HAP-1 (cell line): ENCODE data around the gene NBPF4.
"Not testable (repeated sequence)": the region's sequence is repeated elsewhere in the genome, so short reads cannot be mapped to it uniquely, and the experiment has no call there.

Experiments
- DNase-seq, 2 experiments: peaks; one replicate each; pipeline ENCODE4 v3.0.0-alpha.2; 2016 to 2020; ENCODE audit warnings: low spot score in 2 of 2
- H3K27me3 ChIP-seq: fragments of 250-450 bp; sonication (Bioruptor Pico); 2 replicates; pipeline ENCODE4 v1.5.1; 2020; ENCODE audit warnings: low read depth, mild to moderate bottlenecking, moderate library complexity
- H3K36me3 ChIP-seq: fragments of 250-450 bp; sonication (Bioruptor Pico); replicated peaks from 2 replicates; pipeline ENCODE4 v1.5.1; 2020; ENCODE audit warnings: mild to moderate bottlenecking
- H3K4me1 ChIP-seq: fragments of 250-450 bp; sonication (Bioruptor Pico); 2 replicates; pipeline ENCODE4 v1.5.1; 2020; ENCODE audit warnings: mild to moderate bottlenecking
- H3K4me3 ChIP-seq: fragments of 250-450 bp; sonication (Bioruptor Pico); 2 replicates; pipeline ENCODE4 v1.5.1; 2020; ENCODE audit warnings: mild to moderate bottlenecking, moderate library complexity
- H3K9me3 ChIP-seq: fragments of 250-450 bp; sonication (Bioruptor Pico); 2 replicates; pipeline ENCODE4 v1.5.1; 2020; ENCODE audit warnings: mild to moderate bottlenecking, moderate library complexity
- in situ Hi-C: fragments of 300-500 bp; cut with MboI; formaldehyde crosslinking; loops from 3 replicates; pipeline ENCODE4 v1.14.3; 2020; ENCODE audit warnings: low sequenced_read_pairs, inconsistent platforms, mixed read lengths

Gene NBPF4, protein sequence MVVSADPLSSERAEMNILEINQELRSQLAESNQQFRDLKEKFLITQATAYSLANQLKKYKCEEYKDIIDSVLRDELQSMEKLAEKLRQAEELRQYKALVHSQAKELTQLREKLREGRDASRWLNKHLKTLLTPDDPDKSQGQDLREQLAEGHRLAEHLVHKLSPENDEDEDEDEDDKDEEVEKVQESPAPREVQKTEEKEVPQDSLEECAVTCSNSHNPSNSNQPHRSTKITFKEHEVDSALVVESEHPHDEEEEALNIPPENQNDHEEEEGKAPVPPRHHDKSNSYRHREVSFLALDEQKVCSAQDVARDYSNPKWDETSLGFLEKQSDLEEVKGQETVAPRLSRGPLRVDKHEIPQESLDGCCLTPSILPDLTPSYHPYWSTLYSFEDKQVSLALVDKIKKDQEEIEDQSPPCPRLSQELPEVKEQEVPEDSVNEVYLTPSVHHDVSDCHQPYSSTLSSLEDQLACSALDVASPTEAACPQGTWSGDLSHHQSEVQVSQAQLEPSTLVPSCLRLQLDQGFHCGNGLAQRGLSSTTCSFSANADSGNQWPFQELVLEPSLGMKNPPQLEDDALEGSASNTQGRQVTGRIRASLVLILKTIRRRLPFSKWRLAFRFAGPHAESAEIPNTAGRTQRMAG

DNA sequence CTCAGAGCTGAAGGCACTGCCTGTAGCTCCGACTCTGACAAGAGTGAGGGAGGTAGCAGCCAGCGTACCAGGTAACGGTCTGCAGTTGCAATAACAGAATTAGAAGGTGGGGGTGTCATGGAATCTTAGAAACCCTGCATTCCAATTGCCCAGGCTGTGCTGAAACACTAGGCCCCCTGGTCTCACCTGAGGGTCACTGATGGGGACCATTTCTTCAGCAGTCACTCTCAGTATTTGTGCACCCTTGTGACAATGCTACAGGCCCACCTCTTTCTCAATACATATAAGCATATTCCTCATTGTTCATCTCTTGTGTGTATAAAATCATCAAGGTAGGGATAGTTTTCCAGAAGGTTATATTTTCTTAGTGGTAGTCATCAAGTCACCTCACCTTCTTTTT is at the start of gene NBPF4:
NBPF4 (minus strand) TSS at position 101 of the 400 bp plus-strand sequence. CDS start 315 bp downstream, outside the sequence.
- H3K4me1 ChIP-seq, H3K4me3 ChIP-seq, in situ Hi-C loops, H3K9me3 ChIP-seq, H3K27me3 ChIP-seq, H3K36me3 ChIP-seq, DNase-seq: not testable (repeated sequence)

DNA sequence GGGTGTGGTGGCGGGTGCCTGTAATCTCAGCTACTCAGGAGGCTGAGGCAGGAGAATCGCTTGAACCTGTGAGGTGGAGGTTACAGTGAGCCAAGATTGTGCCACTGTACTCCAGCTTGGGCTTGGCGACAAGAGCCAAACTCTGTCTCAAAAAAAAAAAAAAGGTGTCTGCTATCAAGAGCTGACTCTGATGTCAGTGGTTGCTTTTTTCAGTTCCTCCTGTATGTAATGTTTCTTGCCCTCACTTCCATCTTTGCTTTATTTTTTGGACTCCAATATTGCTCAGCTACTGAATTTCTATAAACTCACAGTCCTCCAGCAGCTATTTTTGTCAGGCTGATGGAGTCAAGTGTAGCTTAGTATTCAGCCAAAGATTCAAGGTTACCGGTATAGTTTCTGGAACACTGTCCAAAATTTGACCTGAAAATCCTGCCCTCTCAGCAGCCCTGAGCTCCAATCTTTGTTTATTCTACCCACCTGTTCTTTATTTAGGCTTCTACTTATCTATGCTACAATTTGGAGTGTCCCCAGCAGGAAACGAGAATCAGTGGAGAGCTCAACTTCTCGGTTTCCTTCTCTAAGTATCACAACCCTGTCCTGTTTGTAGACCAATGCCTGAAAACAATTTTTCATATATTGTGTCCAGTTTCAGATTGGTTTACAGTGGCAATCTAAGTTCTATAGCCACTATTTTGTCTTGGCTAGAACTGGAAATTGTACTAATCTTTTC is 38.8 kb upstream of the NBPF4 start:
- in situ Hi-C loops, H3K4me1 ChIP-seq, H3K9me3 ChIP-seq, DNase-seq, H3K4me3 ChIP-seq, H3K27me3 ChIP-seq, H3K36me3 ChIP-seq: not testable (repeated sequence)

DNA sequence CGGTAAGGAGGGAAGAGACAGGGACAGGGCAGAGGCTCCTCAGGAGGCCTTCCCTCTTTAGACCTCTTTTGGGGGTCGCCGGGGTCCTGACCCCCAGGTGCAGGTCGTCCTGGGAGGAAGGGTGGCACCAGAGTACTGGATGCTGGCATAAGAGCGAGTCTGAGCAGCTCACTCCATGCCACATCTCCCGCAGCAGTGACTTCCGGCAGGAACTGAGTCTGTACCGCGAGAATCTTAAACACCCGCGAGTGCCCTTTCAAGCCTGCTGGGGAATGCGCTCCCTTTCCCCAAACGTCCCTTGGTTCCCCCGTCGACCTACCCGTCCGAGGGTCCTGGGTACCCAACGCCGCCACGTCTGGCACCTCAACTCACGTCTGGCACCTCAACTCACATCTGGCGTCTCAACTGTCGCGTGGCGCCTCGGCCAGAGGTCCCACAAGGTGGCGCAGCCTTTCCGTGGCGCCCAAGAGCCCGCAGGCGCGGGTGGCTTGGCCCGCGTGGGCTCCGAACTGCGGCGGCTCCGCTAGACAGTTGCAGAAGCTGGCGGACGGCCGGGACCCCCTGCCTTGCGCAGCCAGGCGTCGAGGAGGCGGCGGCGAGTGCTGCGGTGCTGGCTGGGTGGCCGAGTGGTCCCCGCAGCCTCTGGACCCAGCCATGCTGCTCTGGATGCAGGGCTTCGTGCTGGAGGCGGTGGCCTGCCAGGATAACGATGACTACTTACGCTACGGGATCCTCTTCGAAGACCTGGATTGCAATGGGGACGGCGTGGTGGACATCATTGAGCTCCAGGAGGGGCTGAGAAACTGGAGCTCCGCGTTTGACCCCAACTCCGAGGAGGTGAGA is 28.8 kb upstream of the NBPF4 start:
- H3K4me1 ChIP-seq, H3K9me3 ChIP-seq, H3K27me3 ChIP-seq, H3K36me3 ChIP-seq, in situ Hi-C loops, H3K4me3 ChIP-seq, DNase-seq: not testable (repeated sequence)

DNA sequence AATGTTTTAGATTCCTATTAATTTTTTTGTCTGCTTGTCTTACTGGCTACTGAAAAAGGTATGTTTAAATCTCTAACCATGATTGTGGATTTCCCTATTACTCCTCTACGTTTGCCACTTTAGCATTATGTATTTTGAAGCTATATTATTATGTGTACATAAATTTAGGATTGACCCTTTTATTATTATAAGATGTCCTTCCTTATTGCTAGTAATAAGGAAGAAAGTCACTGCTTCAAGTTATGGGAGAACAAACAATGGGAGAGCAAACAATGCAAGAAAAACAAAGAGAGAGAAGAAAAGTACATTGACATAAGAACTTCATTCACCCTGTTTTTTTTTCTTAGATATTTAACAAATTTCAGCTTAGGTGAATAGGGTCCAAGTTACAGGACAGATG is 23.2 kb upstream of the NBPF4 start:
- H3K9me3 ChIP-seq, DNase-seq, H3K4me1 ChIP-seq, H3K36me3 ChIP-seq, in situ Hi-C loops, H3K27me3 ChIP-seq, H3K4me3 ChIP-seq: not testable (repeated sequence)

DNA sequence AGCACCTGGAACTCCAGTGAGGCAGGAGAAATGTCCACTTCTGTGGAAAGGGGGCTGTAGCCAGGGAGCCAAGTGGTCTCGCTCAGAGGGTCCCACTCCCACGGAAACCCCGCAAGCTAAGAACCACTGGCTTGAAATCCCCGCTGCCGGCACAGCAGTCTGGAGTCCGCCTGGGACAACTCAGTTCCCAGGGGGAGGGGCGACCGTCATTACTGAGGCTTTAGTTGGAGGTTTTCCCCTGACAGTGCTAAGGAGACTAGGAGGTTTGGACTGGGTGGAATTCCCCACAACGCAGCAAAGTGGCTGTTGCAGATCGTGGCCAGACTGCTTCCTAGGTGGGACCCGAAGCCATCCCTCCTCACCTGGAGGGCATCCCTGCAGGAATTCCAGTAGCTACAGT is 18.1 kb upstream of the NBPF4 start:
- H3K4me1 ChIP-seq, result not testable (repeated sequence)

DNA sequence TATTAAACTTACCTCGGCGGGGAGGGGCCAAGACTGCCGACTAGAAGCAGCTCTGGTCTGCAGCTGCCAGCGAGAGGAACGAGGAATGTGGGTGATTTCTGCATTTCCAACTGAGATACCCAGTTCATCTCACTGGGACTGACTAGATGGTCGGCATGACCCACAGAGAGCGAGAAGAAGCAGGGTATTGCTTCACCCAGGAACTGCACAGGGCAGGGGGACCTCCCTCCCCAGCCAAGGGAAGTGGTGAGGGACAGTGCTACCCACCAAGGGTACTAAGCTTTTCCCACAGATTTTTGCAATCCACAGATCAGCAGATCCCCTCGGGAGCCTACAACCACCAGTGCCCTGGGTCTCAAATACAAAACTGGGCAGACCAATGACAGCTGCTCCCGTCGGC is 17.6 kb upstream of the NBPF4 start:
- H3K27me3 ChIP-seq, H3K4me1 ChIP-seq, DNase-seq, H3K9me3 ChIP-seq, in situ Hi-C loops, H3K36me3 ChIP-seq, H3K4me3 ChIP-seq: not testable (repeated sequence)

More for the DNA sequence above, 18.1 kb upstream of the NBPF4 start:
- H3K36me3 ChIP-seq, in situ Hi-C loops, DNase-seq, H3K27me3 ChIP-seq, H3K4me3 ChIP-seq, H3K9me3 ChIP-seq: not testable (repeated sequence)

DNA sequence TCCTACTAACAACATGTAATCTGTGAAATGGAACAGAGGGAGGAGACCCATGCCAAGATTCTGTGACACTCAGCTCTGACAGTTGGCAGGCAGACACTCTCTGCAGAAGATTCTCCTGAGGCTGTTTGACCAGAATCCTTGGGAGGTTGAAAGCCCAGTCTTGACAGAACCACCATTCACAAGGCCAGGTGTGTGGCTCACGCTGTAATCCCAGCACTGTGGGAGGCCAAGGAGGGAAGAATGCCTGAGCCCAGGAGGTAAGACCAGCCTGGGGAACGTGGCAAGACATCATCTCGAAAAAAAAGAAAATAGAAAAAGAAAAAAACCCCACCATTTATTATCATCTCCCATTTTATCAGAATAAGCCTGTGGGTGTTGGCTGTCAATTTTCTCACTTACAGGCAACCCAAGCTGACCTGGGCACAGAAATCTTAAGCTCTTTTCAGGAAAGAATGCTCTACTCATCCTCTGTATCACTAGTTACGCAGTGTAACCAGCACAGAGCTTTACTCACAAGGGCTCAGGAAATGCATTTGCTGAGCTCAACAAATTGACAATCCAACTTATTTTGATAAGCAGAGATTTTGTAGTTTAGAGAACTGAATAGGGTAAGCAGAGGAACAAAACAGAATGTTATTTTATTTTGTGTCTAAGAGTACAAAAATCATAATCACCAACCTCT is 16.8 kb upstream of the NBPF4 start:
- H3K9me3 ChIP-seq, H3K4me1 ChIP-seq, H3K4me3 ChIP-seq, in situ Hi-C loops, H3K27me3 ChIP-seq, H3K36me3 ChIP-seq, DNase-seq: not testable (repeated sequence)

DNA sequence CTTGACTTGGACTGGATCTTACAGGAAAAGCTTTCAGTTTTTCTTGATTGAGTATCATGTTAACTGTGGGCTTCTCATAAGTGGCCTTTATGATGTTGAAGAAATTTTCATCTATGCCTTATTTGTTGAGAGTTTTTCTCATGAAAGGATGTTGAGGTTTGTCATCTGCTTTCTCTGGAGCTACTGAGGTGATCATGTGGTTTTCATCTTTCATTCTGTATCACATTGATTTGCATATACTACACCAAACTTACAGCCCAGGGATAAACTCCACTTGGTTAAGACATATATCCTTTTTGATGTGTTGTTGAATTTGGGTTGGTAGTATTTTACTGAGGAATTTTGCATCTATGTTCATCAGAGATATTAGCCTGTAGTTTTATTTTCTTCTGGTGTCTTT is 11.6 kb upstream of the NBPF4 start:
- H3K36me3 ChIP-seq, in situ Hi-C loops, H3K4me3 ChIP-seq, H3K4me1 ChIP-seq, H3K9me3 ChIP-seq, H3K27me3 ChIP-seq, DNase-seq: not testable (repeated sequence)

DNA sequence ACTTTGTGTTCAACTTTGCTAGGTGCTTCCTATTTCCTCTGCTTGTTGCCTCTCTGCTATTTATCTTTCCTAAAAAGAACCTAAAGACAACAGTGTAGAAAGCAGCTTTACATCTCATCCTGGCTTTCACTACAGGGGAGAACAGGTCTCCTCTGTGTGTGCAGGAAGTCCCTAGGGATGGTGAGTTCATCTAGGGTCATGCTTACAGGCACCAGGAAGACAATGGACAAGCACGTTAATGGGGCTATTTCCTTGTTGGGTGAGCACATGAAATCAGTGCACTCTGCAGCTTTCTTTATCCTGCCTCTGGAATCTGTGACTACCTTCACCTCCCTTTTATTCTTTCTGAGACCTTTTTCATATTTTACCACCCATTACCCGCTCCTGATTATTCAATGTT is 4.5 kb downstream of the NBPF4 start:
- H3K4me3 ChIP-seq, H3K9me3 ChIP-seq, H3K4me1 ChIP-seq, H3K27me3 ChIP-seq, in situ Hi-C loops, DNase-seq, H3K36me3 ChIP-seq: not testable (repeated sequence)

DNA sequence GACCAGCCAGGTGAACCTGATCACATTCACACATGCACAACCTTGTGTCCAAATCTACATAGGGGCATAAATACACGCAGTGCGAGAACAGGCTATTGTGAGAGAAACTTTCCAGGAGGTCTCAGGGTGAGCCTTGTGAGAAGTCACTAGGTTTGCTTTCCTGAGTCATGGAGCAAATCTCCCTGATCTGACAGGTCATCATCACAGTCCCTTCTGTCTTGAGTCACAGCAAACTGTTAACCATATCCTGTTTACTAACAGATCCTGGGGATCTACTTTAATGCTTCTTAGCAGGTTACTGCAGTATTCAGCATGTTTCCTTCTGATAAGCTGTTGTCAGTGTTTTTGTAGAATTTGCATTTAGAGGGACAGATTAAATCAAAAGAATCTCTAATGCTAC is 8.6 kb downstream of the NBPF4 start:
- H3K4me1 ChIP-seq, H3K9me3 ChIP-seq, in situ Hi-C loops, H3K36me3 ChIP-seq, H3K27me3 ChIP-seq, DNase-seq, H3K4me3 ChIP-seq: not testable (repeated sequence)

DNA sequence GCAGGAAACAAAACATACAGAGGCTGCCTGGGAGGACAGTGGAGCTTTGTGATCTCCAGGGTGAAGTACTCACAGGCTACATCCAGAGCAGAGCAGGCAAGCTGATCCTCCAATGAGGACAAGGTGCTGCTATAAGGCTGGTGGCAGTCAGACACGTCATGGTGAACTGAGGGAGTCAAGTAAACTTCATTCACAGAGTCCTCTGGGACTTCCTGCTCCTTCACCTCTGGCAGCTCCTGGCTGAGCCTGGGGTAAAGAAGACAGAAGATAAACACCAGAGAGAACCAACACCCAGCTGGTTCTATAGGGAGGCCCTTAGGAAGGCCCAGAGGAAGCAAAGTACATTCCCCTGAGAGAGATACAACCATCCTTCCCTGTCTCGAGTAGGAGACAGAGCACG is 11.7 kb downstream of the NBPF4 start:
- DNase-seq, H3K36me3 ChIP-seq, H3K27me3 ChIP-seq, H3K9me3 ChIP-seq, H3K4me1 ChIP-seq, in situ Hi-C loops, H3K4me3 ChIP-seq: not testable (repeated sequence)

DNA sequence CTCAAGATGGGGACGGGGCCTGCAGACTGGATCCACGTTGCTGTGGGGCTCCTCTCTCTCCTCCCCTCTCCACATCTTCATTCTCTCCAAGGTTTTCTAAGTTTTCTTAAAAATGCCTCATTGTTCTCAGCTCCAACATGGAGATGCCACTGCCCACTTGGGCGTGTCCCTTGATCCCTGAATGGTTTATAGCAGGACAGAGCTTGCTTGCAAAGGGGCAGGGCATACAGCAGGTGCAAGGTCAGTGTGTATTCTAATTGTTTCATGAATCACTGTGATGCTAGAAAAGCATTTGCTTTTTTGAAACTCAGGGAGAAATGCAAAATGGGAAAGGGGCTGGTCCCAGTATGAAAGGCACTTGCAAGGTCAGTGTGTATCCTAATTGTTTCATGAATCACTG is 13.9 kb downstream of the NBPF4 start:
- H3K4me3 ChIP-seq, H3K4me1 ChIP-seq, H3K9me3 ChIP-seq, in situ Hi-C loops, H3K27me3 ChIP-seq, H3K36me3 ChIP-seq, DNase-seq: not testable (repeated sequence)

DNA sequence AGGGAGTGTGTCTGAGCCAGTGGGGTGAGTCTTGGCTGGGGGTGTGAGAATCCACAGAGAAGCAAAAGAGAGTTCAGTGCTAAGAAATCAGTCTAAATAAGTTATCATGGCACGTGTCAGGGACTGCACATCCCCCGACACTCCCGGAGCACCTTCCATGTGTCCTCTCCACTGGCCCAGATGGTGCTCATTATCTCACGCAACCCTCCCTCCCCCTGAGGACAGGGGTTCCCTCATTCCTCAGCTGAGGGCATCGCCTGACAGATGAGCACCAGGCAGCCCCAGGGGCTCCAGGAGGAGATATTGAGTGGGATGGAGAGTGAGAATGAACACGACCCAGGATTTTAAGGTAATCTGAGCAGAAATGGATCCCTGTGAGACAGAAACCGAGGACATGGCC is 16.1 kb downstream of the NBPF4 start:
- H3K36me3 ChIP-seq, H3K27me3 ChIP-seq, in situ Hi-C loops, DNase-seq, H3K4me1 ChIP-seq, H3K9me3 ChIP-seq, H3K4me3 ChIP-seq: not testable (repeated sequence)
